Mesendoderm (in vitro differentiated cells): ENCODE data around the gene CD53.

Source experiments
- DNase-seq: peaks from one replicate; pipeline ENCODE4 v3.0.0; 2013
- H2AK5ac ChIP-seq: 2 replicates; pipeline ENCODE4 v1.6.1; 2013; ENCODE audit warnings: low read length, inconsistent platforms
- H2BK120ac ChIP-seq: 2 replicates; pipeline ENCODE4 v1.6.1; 2013; ENCODE audit warnings: low read depth, mild to moderate bottlenecking, low read length, moderate library complexity, mixed read lengths
- H2BK15ac ChIP-seq: replicated peaks from 2 replicates; pipeline ENCODE4 v1.6.1; 2013; ENCODE audit warnings: low read depth, mild to moderate bottlenecking, moderate library complexity
- H2BK5ac ChIP-seq: 2 replicates; pipeline ENCODE4 v1.6.1; 2013; ENCODE audit warnings: low read length, inconsistent platforms
- H3K18ac ChIP-seq: 2 replicates; pipeline ENCODE4 v1.6.1; 2013; ENCODE audit warnings: mild to moderate bottlenecking, low read length, mixed read lengths
- H3K23ac ChIP-seq: one replicate; pipeline ENCODE4 v1.6.1; 2013; ENCODE audit warnings: low read length
- H3K27ac ChIP-seq: 2 replicates; pipeline ENCODE4 v1.5.1; 2013; ENCODE audit warnings: low read depth, mild to moderate bottlenecking, inconsistent platforms, low read length, moderate library complexity
- H3K27me3 ChIP-seq: 2 replicates; pipeline ENCODE4 v1.6.1; 2013; ENCODE audit warnings: low read length, control low read depth, mild to moderate bottlenecking, inconsistent platforms; ENCODE audit not compliant: insufficient read depth, poor library complexity
- H3K36me3 ChIP-seq: 2 replicates; pipeline ENCODE4 v1.6.1; 2013; ENCODE audit warnings: low read length, inconsistent platforms; ENCODE audit not compliant: control insufficient read depth, insufficient read depth
- H3K4ac ChIP-seq: one replicate; pipeline ENCODE4 v1.6.1; 2013; ENCODE audit warnings: low read depth, mild to moderate bottlenecking, low read length, moderate library complexity
- H3K4me1 ChIP-seq: 2 replicates; pipeline ENCODE4 v1.6.1; 2013; ENCODE audit warnings: low read depth, low read length, inconsistent platforms; ENCODE audit not compliant: control insufficient read depth
- H3K4me2 ChIP-seq: 2 replicates; pipeline ENCODE4 v1.6.1; 2013; ENCODE audit warnings: low read length
- H3K4me3 ChIP-seq: 2 replicates; pipeline ENCODE4 v1.5.1; 2013; ENCODE audit warnings: mild to moderate bottlenecking, low read length
- H3K56ac ChIP-seq: one replicate; pipeline ENCODE4 v1.6.1; 2013; ENCODE audit warnings: low read length
- H3K79me1 ChIP-seq: 2 replicates; pipeline ENCODE4 v1.6.1; 2013; ENCODE audit warnings: low read length, inconsistent platforms
- H3K79me2 ChIP-seq: 2 replicates; pipeline ENCODE4 v1.6.1; 2013; ENCODE audit warnings: mild to moderate bottlenecking, low read length; ENCODE audit not compliant: control insufficient read depth, insufficient read depth
- H3K9ac ChIP-seq: 2 replicates; pipeline ENCODE4 v1.6.1; 2013; ENCODE audit warnings: low read length, inconsistent platforms
- H4K5ac ChIP-seq: one replicate; pipeline ENCODE4 v1.6.1; 2013; ENCODE audit warnings: low read length
- H4K8ac ChIP-seq: one replicate; pipeline ENCODE4 v1.6.1; 2013; ENCODE audit warnings: low read depth, mild to moderate bottlenecking, control low read depth, low read length, moderate library complexity
- WGBS: extraction: QIAGEN DNeasy Blood & Tissue Kit; methylation state at CpG from one replicate; pipeline ENCODE4 v1.1.7; 2013; ENCODE audit warnings: low lambda C conversion rate, missing lambda C conversion rate; ENCODE audit not compliant: insufficient coverage; ENCODE audit errors: extremely low coverage; 5-methylcytosine and 5-hydroxymethylcytosine counted together

Gene CD53

DNA sequence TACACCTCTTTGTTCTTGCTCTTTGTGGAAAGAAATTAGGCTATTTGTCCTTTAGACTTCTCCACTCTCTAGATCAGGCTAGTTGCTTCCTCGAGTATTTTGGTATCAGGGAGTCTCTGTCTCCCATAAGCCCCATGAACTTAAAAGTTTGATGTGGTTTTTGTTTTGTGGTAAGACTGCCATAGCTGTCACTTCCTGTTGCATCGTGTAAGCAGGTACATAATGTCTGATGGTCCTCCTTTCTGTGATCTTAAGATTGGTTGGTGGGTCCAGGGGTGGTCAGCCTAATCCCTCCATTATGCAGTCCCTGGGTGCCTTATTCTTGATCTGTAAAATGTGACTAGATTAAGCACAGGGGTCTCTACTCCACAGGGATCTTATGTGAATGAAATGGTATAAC is 23.1 kb downstream of the CD53 start:
- H2BK120ac ChIP-seq, result no peak overlapping the region
- no peaks in the 10 kb centered on the region for H3K79me1 ChIP-seq
- no peak overlapping the region for H3K4ac ChIP-seq
- no peak overlapping the region for H4K5ac ChIP-seq
- no peak overlapping the region for H3K56ac ChIP-seq
- H2AK5ac ChIP-seq, result no peak overlapping the region
- no peaks in the 10 kb centered on the region for H3K4me1 ChIP-seq
- no peak for DNase-seq
- no peak overlapping the region for H3K4me3 ChIP-seq
- H3K27ac ChIP-seq, result no peak overlapping the region
- no peaks in the 10 kb centered on the region for H3K79me2 ChIP-seq
- H3K36me3 ChIP-seq, result no peaks in the 10 kb centered on the region
- no peak overlapping the region for H2BK15ac ChIP-seq
- no peak overlapping the region for H3K23ac ChIP-seq
- H3K9ac ChIP-seq, result no peak overlapping the region
- no CpG with 5 or more reads among the region's 2 CpGs for WGBS
- H2BK5ac ChIP-seq, result no peak overlapping the region
- H4K8ac ChIP-seq, result no peak overlapping the region
- H3K4me2 ChIP-seq, result no peak overlapping the region
- no peak overlapping the region for H3K18ac ChIP-seq
- no peaks in the 10 kb centered on the region for H3K27me3 ChIP-seq

DNA sequence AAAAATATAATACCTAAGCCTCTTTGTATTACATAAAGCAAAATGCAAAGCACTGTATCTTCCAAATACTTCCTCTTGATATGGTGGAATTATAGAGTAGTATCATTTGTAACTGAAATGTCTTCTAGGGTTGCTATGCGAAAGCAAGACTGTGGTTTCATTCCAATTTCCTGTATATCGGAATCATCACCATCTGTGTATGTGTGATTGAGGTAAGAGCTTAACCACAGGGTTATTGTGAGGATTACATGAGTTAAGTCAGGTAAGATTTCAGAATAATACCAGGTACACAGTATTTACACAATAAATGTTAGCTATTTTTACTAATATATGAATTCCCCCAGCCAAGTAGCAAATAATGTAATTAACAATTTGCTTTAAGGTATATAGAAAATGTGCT is 24.7 kb downstream of the CD53 start:
- H3K56ac ChIP-seq, result no peak overlapping the region
- H3K4me3 ChIP-seq, result no peak overlapping the region
- no peak overlapping the region for H2BK15ac ChIP-seq
- no peaks in the 10 kb centered on the region for H3K27me3 ChIP-seq
- H3K79me1 ChIP-seq, result no peaks in the 10 kb centered on the region
- H3K23ac ChIP-seq, result no peak overlapping the region
- no peak overlapping the region for H3K18ac ChIP-seq
- no peak overlapping the region for H3K9ac ChIP-seq
- no peak overlapping the region for H3K4ac ChIP-seq
- H3K27ac ChIP-seq, result no peak overlapping the region
- WGBS, result no CpG with 5 or more reads among the region's 2 CpGs
- H3K79me2 ChIP-seq, result no peaks in the 10 kb centered on the region
- H3K36me3 ChIP-seq, result no peaks in the 10 kb centered on the region
- no peak overlapping the region for H2BK5ac ChIP-seq
- no peak for DNase-seq
- no peak overlapping the region for H2BK120ac ChIP-seq
- H4K8ac ChIP-seq, result no peak overlapping the region
- H3K4me1 ChIP-seq, result no peaks in the 10 kb centered on the region
- no peak overlapping the region for H3K4me2 ChIP-seq
- H2AK5ac ChIP-seq, result no peak overlapping the region
- H4K5ac ChIP-seq, result no peak overlapping the region

DNA sequence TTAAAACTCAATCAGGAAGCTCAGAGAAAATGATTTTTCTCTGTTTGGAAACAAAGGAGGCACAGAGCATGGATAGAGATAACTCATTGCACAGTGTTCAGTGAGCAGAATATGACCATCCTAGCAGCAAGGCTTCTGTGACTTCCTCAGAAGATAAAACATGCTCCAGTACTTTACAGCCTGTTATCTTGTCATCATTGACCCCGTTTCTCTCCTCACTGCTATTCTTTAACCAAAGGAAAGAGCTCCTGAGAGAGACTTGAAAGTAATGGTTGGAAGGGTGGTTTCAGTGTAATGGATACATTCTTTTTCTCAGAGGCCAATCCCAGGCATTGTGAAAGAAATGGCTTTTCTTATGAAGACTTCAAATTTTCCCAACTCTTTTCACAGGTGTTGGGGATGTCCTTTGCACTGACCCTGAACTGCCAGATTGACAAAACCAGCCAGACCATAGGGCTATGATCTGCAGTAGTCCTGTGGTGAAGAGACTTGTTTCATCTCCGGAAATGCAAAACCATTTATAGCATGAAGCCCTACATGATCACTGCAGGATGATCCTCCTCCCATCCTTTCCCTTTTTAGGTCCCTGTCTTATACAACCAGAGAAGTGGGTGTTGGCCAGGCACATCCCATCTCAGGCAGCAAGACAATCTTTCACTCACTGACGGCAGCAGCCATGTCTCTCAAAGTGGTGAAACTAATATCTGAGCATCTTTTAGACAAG is 25.9 kb downstream of the CD53 start:
- H2BK15ac ChIP-seq, result no peak overlapping the region
- H2AK5ac ChIP-seq, result no peak overlapping the region
- H2BK5ac ChIP-seq, result no peak overlapping the region
- H3K4me2 ChIP-seq, result no peak overlapping the region
- no peaks in the 10 kb centered on the region for H3K27me3 ChIP-seq
- H3K23ac ChIP-seq, result no peak overlapping the region
- H3K36me3 ChIP-seq, result no peaks in the 10 kb centered on the region
- no peak overlapping the region for H3K18ac ChIP-seq
- H3K79me1 ChIP-seq, result no peaks in the 10 kb centered on the region
- H4K8ac ChIP-seq, result no peak overlapping the region
- WGBS, result no CpG with 5 or more reads among the region's 3 CpGs
- H3K9ac ChIP-seq, result no peak overlapping the region
- no peak overlapping the region for H4K5ac ChIP-seq
- DNase-seq, result no peak
- no peak overlapping the region for H3K56ac ChIP-seq
- H2BK120ac ChIP-seq, result no peak overlapping the region
- H3K4me3 ChIP-seq, result no peak overlapping the region
- no peaks in the 10 kb centered on the region for H3K79me2 ChIP-seq
- no peak overlapping the region for H3K27ac ChIP-seq
- H3K4me1 ChIP-seq, result no peaks in the 10 kb centered on the region
- H3K4ac ChIP-seq, result no peak overlapping the region

DNA sequence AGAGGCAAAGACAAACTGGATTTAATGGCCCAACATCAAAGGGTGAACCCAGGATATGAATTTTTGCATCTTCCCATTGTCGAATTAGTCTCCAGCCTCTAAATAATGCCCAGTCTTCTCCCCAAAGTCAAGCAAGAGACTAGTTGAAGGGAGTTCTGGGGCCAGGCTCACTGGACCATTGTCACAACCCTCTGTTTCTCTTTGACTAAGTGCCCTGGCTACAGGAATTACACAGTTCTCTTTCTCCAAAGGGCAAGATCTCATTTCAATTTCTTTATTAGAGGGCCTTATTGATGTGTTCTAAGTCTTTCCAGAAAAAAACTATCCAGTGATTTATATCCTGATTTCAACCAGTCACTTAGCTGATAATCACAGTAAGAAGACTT is 26.5 kb downstream of the CD53 start:
- no peak overlapping the region for H2AK5ac ChIP-seq
- H3K4me1 ChIP-seq, result no peaks in the 10 kb centered on the region
- H4K5ac ChIP-seq, result no peak overlapping the region
- H3K36me3 ChIP-seq, result no peaks in the 10 kb centered on the region
- H3K4me2 ChIP-seq, result no peak overlapping the region
- no peak overlapping the region for H3K27ac ChIP-seq
- H3K18ac ChIP-seq, result no peak overlapping the region
- H3K9ac ChIP-seq, result no peak overlapping the region
- H3K4me3 ChIP-seq, result no peak overlapping the region
- no peak overlapping the region for H4K8ac ChIP-seq
- no peak overlapping the region for H3K4ac ChIP-seq
- H3K56ac ChIP-seq, result no peak overlapping the region
- no CpG with 5 or more reads among the region's 1 CpG for WGBS
- no peak overlapping the region for H2BK5ac ChIP-seq
- H2BK15ac ChIP-seq, result no peak overlapping the region
- no peak for DNase-seq
- H2BK120ac ChIP-seq, result no peak overlapping the region
- H3K79me2 ChIP-seq, result no peaks in the 10 kb centered on the region
- H3K79me1 ChIP-seq, result no peaks in the 10 kb centered on the region
- H3K27me3 ChIP-seq, result no peaks in the 10 kb centered on the region
- no peak overlapping the region for H3K23ac ChIP-seq

DNA sequence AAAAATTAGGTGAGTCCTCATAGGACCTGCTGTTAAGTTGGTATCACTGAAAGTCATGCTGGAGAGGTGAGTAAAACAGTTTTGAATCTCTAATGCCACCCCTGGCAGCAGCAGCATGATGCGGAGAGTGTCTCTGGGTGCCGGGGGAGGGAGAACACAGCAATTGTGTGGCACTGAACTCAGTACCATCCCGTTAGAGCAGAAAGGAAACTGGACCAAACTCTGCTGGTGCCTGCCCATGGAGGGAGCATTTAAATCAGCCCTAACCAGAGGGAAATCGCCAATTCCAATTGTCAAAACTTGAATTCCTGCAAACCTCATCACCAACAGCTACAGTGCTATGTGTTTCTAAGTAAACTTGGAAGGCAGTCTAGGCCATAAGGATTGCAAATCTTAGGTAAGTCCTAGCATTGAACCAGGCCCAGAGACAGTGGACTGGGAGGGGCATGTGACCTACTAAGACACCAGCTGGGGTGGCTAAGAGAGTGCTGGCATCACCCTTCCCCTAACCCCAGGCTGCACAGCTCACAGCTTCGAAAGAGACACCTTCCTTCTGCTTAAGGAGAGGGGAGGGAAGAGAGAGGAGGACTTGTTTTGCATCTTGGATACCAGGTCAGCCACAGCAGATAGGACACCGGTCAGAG is 30.0 kb downstream of the CD53 start:
- WGBS, result no CpG with 5 or more reads among the region's 6 CpGs
- Histone ChIP-seq H3K36me3 (no peaks in the 10 kb centered on the region), H3K4me2 (no peak overlapping the region), H4K8ac (no peak overlapping the region), H3K79me2 (no peaks in the 10 kb centered on the region), H2BK15ac (no peak overlapping the region), H4K5ac (no peak overlapping the region), H3K4me1 (no peaks in the 10 kb centered on the region), H3K9ac (no peak overlapping the region), H2BK5ac (no peak overlapping the region), H3K23ac (no peak overlapping the region), H3K27ac (no peak overlapping the region), H2AK5ac (no peak overlapping the region), H3K27me3 (no peaks in the 10 kb centered on the region), H3K4me3 (no peak overlapping the region), H3K79me1 (no peaks in the 10 kb centered on the region), H3K18ac (no peak overlapping the region), H2BK120ac (no peak overlapping the region), H3K4ac (no peak overlapping the region), H3K56ac (no peak overlapping the region)
- no peak for DNase-seq
